NT2/D1 (cell line): ENCODE measurements around the gene ERN1.

Source experiments
- SUZ12 ChIP-seq: IDR thresholded peaks from 2 replicates; pipeline ENCODE4 v1.6.1; 2011; ENCODE audit not compliant: insufficient read length, insufficient read depth; ENCODE audit errors: extremely low read depth
- YY1 ChIP-seq: IDR thresholded peaks from 2 replicates; pipeline ENCODE4 v1.6.1; 2011; ENCODE audit not compliant: insufficient read length, insufficient read depth
- ZNF274 ChIP-seq: IDR thresholded peaks from 2 replicates; pipeline ENCODE4 v1.6.1; 2011; ENCODE audit warnings: mild to moderate bottlenecking, low read depth, low read length

DNA sequence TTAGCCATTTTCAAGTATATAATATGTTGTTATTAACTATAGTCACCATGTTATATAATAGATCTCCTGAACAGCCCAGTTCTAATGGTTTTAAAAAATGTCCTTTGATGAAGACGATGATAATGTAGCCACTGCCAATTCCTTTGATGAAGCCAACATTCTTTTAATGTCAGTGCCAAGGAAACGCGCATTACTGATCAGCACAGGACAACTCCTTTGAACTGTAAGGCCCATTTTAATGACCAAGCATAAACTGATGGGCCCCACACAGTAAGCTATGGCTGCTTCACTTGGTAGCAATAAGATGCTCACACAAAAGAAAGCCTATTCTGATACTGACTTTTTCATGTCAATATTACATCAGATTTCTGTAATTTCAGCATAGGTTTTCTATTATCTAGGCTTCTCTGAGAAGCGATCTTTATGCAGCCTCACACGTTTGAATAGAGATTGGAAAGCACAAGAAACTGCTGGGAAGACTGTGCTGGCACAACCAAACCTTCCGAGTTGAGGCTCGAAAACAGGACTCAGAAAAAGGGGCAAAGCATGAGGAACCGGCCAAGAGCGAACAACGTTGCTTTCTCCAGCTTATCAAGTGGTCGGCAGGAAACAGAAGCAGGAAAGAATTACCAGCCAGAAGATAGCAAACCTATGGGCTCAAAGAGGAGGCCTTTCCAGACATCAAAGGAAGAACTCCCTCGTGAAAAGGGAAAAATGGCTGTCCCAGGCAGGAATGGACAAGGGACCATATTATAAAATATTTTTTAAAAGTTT lies 19.4 kb downstream of the ERN1 start:
- TF ChIP-seq ZNF274 (no peak), YY1 (no peak), SUZ12 (no peak)
